Stimulated activated CD4-positive, alpha-beta T cell treated with anti-CD3 and anti-CD28 coated beads, Interleukin-2, amount 100 ng/mL, for 24 hours (primary cell): ENCODE results near the gene UTP20.
"Not testable (repeated sequence)": the region's sequence is repeated elsewhere in the genome, so short reads cannot be mapped to it uniquely, and the experiment has no call there.

Experiments
- DNase-seq, 2 donors: peaks; one replicate each; pipeline ENCODE4 v3.0.0-alpha.2; 2020

UTP20 gene

GRCh38 chr12:101327546-101327945, 47.6 kb downstream of the UTP20 start:
- no peak for DNase-seq

GRCh38 chr12:101328917-101329316, 49.0 kb downstream of the UTP20 start:
- no peak for DNase-seq

GRCh38 chr12:101330631-101331030, 50.7 kb downstream of the UTP20 start:
- no peak for DNase-seq

- DNase-seq = no peak
Measured at GRCh38 chr12:101336437-101336836, 56.5 kb downstream of the UTP20 start.

DNA sequence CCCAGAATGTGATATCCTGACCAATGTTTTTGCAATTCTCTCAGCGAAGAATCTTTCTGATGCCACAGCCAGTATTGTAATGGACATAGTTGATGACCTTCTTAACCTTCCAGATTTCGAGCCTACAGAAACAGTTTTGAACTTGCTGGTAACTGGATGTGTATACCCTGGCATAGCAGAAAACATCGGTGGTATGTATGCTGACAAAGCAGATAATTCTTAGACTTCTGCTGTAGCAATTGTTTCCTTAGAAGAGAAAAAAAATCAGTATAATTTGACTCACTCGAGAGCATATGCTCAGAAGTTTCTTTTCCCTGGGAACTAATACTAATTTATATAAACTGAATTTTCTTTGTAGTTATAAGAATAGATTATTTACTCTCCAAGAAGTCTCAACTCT, 58.2 kb downstream of the UTP20 start:
- DNase-seq = no peak

GRCh38 chr12:101343893-101344292, 64.0 kb downstream of the UTP20 start:
- no peak for DNase-seq

DNA sequence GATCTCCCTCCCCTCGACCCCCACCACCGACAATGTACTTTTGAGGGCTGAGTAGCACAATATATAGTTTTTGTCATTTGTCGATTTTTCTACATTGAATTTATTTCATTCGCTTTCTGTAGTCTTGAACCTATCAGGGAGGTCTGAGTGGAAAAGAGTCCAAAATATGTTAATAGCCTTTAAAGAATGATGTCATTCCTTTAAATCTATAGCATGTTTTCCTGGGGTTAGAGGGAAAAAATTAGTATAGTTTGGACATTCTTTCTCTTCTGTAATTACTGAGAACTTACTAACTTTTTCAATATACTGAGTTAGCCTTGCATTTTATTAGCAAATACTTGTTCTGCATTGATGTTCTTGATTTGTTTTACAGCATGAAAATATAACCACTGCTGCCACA, 71.8 kb downstream of the UTP20 start:
- no peak for DNase-seq

DNA sequence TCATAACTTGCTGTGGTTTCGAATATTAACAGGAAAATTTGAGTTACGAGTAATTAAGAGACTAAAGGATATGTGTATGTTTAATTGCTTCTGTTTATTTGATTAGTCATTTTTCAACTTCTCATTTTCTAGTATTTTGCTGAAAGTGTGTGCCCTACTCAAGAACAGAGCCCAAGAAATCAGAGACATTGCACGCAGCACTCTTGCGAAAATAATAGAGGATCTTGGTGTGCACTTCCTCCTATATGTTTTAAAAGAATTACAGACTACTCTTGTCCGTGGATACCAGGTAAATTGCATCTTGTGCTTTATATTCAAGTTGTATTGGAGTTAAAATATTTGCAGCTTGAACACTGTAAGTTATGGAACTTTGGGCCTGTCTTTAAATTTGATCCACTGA, 76.9 kb downstream of the UTP20 start:
- no peak for DNase-seq

DNA sequence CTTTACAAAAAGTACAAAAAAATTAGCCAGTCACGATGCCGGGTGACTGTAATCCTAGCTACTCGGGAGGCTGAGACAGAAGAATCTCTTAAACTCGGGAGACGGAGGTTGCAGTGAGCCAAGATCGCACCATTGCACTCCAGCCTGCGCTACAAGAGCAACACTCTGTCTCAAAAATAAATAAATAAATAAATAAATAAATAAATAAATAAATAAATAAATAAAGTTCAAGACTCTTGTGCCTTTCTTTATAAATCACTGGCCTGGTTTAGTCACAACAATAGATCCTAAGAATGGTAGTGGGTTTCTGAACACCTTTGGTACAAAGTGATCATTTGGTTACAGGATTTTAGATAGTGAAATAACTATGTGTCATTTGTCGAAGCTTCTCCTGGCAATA, 81.5 kb downstream of the UTP20 start:
- DNase-seq = no peak

- DNase-seq = no peak
Measured at GRCh38 chr12:101368016-101368415, 88.1 kb downstream of the UTP20 start.

- DNase-seq = no peak
Measured at GRCh38 chr12:101372431-101372830, 92.5 kb downstream of the UTP20 start.

GRCh38 chr12:101375573-101375972, 95.7 kb downstream of the UTP20 start:
- no peak for DNase-seq

DNA sequence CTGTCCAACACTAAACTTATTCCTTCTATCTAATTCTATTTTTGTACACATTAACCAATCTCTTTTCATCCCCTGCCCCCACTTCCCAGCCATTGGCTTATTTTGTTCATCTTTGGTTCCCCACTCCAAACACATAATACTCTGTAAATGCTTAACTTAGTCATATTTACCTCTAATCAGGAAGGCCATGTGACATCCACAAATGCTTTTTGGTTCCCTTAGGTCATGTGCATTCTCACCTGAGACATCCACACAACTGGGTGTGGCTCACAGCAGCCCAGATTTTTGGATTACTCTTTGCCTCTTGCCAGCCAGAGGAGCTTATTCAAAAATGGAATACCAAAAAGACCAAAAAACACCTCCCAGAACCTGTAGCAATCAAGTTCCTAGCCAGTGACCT, 99.2 kb downstream of the UTP20 start:
- DNase-seq = no peak

DNA sequence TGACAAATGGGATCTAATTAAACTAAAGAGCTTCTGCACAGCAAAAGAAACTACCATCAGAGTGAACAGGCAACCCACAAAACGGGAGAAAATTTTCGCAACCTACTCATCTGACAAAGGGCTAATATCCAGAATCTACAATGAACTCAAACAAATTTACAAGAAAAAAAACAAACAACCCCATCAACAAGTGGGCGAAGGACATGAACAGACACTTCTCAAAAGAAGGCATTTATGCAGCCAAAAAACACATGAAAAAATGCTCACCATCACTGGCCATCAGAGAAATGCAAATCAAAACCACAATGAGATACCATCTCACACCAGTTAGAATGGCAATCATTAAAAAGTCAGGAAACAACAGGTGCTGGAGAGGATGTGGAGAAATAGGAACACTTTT, 111.3 kb downstream of the UTP20 start:
- not testable (repeated sequence) for DNase-seq

GRCh38 chr12:101407049-101407435, 127.1 kb downstream of the UTP20 start:
- peak in 1 of 2 donors; percentile 33 for DNase-seq

DNA sequence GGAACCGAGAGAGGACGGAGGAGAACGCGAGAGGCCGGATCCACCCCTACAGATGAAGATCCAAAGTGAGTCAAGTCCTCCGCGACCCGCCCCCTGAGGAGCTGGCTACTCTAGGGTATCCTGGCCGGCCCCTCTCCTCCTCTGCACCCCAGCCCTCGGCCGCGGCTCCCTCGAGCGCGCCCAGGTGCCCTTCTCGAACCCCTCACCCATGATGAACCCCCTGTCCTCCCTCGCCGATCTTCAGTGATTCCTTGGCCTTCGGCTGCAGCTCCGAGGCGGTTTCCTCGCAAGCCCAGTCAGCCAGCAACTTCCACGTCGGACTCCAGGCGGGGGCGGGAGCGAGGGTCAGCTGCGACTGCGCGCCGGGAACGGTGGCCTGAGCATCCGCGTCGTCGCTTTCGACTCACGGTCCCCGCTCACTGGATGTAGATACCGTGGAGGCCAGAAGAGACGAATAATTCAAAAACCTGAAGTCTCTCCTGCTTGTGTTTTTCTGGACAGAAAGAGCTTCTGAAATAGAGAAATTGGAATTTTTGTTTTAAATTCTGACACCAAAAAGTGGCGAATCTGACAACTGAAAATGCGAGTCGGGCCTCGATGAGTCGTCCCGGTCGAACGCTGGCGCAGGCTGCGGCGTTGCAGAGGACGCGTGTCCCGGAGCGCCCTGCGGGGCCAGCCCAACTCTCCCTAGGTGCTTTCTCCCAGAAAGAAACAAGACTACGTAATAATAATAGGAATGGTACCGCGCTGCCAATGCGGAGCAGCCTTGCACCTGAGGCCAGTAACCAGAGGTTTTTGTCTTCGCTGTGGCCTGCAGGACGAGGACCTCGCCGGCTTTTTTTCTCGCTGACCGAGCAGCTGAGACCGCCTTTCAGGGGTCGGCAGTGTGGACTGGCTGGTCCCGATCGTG, 127.8 kb downstream of the UTP20 start, which contains the start of gene ARL1:
Gene ARL1, minus strand, starts transcription at position 337 of the 910 bp plus-strand sequence. Its CDS starts 127 bp downstream, at position 210.
- DNase-seq = peak; percentile 86

DNA sequence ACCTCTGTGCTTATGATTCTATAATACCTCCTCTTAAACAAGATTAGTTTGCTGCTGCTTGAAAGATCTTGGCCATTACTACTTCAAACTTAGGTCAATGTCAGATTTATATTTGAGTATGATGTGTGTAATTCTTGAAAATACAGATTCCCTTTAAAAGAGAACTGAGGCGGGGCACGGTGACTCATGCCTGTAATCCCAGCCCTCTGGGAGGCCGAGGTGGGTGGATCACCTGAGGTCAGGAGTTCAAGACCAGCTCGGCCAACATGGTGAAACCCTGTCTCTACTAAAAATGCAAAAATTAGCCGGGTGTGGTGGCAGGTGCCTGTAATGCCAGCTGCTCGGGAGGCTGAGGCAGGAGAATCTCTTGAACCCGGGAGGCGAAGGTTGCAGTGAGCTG, 130.3 kb downstream of the UTP20 start:
- not testable (repeated sequence) for DNase-seq

DNA sequence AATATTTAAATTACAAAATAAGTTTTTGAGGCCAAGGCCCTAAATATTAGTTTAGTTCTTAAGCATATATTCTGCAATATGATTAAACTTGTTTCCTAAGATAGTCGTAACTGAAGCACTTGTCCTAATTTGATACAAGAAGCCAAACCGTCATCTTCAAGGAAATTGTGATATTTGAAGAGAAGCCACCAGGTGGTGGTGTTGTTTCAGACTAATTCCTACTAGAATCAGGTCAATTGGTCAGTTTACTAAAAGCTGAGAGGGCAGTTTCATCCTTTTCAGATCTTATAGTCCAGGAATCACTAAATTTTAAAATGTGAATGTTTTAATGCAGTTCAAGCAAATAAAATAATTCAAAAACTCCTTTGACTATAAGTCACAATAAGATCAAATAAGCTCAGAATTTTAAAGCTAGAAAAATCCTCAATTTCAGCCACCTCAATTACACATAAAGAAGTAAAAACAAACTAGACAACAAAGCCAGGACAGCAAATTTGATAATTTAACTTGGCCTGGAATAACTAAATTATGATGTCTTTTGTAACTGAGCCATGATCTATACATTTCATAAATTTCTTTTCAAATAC, 134.7 kb downstream of the UTP20 start:
- DNase-seq = no peak

- no peak for DNase-seq
Measured at GRCh38 chr12:101415228-101415627, 135.3 kb downstream of the UTP20 start.

DNA sequence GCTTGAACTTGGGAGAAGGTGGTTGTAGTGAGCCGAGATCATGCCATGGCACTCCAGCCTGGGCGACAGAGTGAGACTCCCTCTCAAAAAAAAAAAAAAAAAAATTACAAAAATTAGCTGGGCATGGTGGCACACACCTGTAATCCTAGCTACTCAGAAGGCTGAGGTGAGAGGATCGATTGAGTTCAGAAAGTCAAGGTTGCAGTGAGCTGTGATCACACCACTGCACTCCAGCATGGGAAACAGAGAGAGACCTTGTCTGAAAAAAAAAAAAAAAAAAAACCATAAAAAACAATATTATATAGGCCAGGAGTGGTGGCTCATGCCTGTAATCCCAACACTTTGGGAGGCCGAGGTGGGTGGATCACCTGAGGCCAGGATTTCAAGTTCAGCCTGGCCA, 142.2 kb downstream of the UTP20 start:
- not testable (repeated sequence) for DNase-seq

GRCh38 chr12:101424620-101425019, 144.7 kb downstream of the UTP20 start:
- no peak for DNase-seq

DNA sequence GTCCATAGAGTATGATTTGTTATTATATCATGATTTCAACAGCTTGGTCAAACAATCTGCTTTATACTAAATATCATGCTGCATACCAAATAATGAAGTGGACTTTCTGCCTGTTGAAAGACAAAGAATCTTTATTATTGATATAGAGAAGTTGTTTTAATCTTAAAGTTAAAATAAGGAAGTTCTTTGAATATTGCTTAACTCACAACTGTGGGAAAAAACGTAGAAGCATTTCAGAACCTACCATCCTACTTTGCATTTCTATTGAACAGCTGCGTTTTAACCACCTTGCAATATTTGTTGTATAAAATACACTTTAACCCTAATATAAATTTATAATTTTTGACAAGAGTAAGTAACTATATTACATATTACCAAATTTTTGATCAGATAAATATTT, 150.6 kb downstream of the UTP20 start:
- no peak for DNase-seq

DNA sequence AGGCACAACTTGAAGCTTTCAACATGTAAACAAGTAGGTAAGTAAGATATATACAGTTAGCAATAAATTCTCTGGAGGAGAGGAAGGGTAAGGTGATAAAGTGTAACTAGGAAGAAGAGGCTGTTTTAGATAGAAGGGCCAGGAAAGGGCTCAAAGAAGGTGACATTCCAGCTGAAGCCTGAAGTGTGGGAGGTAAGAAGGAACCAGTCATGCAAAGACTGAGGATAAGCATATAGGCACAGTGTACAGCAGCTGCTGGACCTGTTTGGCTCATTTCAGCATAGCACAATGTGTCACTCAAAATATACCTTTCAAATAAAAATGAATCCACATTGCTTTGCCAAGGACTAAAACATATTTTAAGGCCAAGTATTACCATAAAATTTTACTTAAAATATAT, 156.2 kb downstream of the UTP20 start:
- DNase-seq = no peak
